GM19193 (cell line): ENCODE data around the gene APBA2.

Experiments
- POLR2A ChIP-seq: IDR thresholded peaks from 4 replicates; pipeline ENCODE4 v1.6.1; 2011; ENCODE audit not compliant: insufficient read depth, insufficient read length; ENCODE audit errors: extremely low read depth

Gene APBA2

DNA sequence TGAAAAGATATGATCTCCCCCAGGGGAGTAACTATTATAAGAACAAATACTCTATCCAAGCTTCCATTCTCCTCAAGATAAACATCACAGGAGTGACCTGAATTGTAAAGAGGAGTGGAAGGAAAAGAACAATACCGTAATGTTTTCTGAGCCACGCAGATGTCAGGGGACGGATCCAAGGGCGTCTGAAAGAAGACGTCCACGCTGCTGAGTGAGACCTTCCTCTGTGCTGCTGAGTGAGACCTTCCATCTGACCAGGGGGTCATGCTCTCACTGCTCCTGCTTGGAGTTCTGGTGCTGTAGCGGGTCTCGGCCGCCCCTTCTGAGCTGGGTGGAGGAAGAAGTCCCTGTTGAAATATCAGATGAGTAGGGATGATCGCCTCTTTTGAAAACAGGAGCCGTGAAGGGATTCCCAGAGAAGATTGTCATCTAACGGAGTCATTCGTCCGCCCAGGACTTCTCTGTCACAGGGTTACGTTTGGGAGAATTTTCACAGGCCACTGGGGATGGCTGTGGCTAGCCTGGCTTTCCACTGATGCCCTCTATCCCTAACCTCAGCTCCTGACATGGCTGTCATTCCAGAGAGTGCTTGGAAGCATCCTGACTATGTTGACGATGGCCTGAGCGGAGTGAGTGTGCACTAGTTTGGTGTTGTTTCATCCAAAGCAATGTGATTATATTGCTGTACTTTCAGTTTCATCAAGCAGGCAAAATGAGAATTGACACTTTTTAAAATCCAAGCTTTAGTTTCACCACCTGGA is 184.9 kb downstream of the APBA2 start:
- TF ChIP-seq POLR2A = no peak

DNA sequence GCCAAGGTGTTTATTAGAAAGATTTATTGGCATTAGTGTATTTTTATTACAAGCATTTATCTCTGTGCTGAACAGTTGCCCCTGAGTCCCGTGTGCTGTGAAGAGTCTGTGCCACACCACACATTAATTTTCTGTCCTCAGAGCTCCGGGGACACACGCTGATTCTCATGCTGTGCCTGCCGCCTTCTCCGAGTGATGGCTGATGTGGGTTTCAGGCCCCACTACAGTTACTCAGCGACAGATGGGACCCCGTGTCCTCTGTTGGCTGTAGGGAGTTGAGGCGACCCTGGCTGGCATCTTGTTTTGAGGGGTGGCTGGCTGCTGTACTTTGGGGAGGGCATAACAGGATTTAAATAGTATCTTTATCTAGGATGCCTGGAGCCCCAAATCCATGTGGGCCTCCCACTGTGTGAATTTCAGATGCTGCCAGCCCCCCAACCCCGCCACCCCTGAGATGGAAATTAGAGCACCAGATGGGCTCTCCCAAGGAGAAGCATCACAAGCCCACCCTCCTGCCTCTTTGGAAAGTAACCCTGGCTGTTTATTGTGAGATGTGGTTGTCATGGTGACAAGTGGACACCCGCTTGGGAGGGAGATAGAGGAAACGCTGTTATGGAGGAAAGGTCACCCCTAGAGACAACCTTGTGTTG is 185.6 kb downstream of the APBA2 start:
- no peak for TF ChIP-seq POLR2A

DNA sequence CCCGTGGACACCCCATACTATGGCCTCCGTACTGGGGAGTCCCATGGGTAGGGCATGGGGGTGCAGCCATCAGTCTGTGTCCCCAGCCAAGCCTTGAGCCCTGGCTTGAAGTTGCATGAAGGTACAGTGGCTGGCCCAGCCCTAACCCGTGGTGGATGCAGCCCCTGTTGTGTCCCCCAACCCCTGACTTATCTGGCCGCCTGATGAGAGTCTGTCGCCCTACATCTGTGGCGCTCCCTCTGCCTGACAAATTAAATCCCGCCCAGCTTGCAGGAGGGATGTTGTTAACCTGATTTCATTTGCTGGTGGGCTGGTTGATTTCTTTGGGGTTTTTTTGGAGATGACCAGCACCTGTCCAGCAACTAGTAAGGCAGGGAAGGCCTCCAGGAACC is 186.1 kb downstream of the APBA2 start:
- TF ChIP-seq POLR2A = no peak

DNA sequence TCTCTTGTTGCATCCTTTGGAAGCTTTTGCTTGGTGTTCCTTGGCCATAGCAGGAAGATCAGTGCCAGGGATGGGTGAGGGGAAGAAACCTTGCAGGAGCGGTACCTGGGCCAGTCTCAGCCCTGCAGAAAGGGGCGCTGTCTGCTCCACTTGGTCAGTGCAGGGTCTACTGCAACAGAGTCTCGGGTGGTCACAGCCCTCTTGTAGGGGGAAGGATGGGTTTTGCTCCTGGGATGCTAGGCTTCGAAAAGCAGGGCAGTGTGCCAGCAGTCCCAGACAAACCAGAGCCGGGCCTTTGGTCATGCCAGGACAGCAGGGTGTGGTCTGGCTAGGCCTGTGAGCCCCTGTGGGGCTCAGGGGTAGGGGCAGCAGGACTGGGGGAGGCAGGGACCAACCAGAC is 186.7 kb downstream of the APBA2 start:
- no peak for TF ChIP-seq POLR2A

DNA sequence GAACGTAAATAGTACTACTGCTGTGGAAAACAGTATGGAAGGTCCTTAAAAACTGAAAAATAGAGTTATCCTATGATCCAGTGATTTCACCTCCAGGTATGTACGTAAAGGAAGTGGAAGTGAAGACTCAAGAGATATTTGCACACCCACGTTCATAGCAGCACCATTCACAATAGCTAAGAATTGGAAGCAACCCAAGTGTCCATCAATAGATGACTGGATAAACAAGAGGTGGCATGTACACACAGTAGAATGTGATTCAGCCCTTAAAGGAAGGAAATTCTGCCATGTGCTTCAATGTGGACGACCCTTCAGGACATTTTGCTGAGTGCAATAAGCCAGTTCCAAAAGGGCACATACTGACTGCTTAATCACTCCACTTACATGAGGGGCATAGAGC is 188.3 kb downstream of the APBA2 start:
- no peak for TF ChIP-seq POLR2A

DNA sequence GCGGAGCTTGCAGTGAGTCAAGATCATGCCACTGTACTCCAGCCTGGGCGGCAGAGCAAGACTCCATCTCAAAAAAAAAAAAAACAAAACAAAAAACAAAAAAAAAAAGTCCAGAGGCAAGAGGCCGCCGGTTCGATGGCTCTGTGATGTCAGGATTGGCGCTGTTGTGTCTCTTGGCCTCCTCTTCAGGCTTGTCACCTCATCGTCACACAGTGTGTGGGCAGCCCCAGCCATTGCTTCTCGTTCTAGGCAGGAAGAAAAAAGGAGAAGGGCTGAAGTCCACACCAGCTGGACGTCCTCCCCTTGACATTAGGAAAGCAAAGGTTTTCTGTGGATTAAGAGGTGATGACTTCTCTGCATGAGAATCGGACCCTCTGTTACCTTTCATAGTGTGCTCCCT is 192.8 kb downstream of the APBA2 start:
- no peak for TF ChIP-seq POLR2A

DNA sequence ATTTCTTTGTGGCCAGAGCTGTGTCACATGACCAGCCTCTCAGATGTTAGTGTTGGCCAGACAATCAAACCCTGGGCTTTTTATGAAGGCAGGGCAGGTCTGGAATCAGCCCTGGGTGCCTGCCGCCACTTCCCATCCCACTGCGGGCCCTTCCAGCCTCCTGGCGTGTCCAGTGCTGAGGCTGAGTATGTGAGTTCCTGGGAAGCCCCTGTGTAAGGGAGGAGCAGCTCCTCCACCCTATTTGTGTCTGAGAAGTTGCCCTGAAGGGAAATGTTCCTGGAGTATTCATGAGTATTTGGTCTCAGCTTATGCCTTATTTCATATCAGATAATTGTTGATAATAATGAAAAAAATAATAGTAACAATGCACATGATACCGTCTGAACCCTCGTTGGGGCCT is 193.7 kb downstream of the APBA2 start:
- no peak for TF ChIP-seq POLR2A

DNA sequence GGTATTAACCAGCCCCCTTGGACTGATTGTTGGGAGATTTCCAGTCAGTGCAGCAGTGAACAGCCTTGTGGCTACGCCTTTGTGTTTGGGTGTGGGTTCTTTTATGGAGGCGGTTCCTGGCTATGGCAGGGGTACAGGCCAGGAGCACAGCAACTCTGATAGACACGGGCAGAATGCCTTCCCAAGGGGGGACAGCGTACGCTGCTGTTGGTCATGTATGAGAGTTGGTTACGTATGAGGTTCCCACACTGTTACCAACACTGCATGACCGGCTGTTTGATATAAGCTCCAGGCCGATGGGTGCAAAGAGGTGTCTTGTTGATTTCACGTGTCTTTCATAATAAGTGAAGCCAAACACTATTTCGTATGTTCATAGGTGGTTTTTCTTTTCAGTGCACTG is 196.0 kb downstream of the APBA2 start:
- no peak for TF ChIP-seq POLR2A

DNA sequence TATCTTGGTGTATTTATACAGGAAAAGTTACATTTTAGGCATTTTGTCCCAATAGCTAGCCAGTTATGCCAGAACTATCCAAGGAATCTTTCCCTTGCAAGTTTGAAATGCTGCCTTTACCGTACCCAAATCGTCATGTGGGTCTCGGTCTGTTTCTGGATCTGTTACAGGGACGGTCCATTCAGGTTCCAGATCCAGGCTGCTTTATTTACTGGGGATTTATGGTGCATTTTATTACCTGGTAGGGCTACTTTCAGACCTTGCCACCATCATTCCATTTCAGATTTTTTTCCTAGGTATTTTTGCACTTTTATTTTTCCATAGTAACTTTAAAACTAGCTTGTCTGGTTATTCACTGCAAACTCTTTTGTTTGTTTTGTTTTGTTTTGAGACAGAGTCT is 197.4 kb downstream of the APBA2 start:
- TF ChIP-seq POLR2A = no peak

DNA sequence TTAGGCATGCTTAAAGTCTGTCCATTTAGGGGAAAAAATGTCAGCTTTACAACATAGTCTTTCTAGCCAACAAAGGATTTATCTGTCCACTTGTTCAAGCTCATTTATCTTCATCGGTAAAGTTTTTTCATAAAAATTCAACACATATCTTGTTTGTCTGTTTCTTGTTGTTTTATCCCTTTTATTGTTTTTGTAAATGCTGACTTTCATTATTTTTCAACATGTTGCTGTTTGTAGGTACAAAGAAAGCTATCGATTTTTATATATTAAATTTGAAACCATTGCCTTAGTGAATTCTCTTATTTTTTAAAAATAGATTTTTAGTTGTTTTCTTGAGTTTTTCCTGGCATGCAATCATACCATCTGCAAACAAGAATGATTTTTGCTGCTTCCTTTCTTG is 198.1 kb downstream of the APBA2 start:
- no peak for TF ChIP-seq POLR2A

DNA sequence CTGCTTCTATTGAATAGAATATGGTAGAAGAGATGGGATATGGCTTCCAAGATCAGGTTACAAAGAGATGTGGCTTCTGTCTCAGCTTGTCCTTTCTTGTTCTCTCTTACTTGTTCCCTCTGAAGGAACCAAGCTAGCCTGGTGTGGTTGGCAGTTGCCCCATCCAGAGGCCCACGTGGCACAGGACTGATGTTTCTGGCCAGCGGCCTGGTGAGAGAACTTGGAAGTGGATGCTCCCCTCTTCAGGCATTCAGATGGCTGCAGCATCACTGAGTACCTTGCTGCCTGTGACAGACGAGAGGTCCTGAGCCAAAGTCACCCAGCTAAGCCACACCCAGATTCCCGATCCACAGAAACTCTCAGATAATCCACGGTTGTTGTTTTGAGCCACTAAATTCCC is 200.2 kb downstream of the APBA2 start:
- TF ChIP-seq POLR2A = no peak

DNA sequence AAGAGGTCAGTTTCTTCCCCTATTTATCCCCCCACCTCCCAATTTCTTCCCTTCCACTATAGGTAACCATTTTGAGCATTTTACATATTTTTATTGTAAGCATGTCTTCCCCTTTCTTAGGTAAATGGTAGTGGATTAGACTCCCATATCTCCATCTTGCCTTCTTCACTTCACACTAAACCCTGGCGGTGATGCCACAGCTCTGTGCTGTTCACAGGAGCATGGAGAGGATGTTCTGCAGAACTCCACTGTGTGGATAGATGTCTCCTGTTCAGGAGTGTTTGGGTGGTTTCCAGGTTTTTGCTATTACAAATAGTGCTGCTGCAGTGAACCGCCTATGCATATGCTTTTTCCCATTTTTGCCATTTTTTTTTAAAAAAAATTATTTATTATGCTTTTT is 201.1 kb downstream of the APBA2 start:
- TF ChIP-seq POLR2A = no peak

DNA sequence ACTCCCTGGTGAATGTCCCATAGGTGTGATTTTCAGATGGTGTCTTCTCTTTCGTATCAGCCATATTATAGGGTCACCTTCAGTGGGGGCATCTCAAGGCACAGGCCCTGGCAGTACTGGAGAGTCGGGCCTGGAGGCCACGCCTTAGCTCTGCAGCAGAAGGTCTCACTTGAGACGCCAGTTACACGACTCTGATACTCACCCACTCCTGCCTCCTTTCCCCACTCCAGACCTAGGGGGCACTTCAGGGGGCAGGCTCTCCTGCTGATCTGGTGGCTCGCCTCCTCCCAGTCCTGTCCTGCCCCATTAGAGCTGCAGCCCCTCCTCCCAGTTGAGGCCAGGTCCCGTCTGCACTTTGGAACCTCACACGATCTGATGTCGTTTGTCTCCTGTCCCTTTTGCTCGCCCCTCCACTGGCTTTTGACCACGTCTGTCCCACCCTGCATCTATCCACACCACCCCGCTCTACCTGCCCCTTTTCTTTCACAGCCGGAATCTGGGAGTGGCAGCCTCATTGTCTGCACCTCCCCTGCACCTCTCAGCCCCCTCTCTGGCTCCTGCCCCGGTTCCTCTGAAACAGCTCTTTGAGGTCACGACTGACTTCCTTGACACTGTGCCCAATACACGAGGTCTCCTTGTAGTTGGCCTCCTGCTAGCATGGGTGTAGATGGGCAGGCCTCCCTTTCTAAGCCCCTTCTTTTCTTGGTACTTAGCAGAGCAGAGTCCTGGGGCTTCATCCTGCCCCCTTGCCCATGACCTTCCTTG is 201.9 kb downstream of the APBA2 start:
- TF ChIP-seq POLR2A = no peak

DNA sequence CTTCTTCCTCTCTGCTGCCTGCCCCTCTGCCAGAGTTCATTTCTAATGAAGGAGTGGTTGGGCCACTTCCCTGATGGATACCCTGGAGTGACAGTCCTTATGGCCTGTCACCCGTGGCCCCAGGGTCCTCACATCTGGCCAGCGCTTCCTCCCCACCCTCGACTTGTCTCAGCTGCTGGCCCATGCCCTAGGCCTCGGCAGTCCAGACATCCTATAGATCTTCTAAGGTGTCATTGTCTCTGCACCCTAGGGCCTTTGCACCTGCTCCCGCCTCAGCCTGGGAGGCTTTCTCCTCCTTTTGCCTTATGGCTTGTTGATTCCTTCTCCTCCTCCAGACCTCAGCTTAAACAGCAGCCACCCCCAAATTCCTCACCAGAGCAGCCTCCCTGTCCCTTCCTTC is 202.9 kb downstream of the APBA2 start:
- no peak for TF ChIP-seq POLR2A

DNA sequence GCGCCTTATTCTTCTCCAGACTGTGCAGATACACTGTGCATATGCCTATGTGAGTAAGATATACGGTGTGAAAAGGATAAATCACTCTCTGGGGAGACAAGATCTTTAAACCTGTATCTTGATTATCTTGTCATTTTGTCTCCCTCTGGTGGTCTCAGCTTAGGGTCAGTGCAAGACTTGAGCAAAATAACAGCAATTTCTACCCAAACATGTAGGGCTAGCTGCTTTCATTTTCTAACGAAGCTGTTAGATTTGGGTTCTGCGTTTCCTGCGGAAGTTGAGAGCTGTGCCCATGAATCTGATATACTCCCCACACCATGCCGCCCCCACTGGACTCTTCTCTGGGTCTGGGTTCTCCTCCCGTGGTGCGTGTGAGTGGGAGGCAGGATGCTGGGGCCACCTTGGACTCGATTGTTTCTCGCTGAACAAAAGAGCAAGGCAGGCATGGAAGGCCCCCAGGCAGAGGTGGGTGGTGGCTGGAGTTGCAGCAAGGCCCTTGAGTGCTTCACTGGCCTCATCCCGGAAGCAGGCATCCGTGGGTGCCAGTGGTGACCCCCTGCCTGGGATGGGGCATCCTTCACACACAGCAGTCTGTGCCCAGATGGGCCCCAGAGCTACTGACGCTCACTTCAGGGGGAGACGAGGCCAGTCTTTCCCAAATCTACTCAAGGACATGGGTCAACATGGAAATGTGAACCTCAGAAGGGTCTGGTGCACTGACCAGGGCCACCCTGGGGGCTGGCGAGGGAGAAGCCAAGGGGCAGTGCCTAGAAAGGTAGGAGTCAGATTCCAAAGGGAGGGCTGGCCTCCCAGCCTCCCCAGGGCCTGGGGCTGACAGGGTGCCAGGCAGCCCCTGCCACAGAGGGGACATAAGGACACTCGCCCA is 204.2 kb downstream of the APBA2 start:
- no peak for TF ChIP-seq POLR2A
